ENCODE data around the gene DHX9. TPM values are rescaled to one million over a fixed set of nuclear protein-coding genes. Genes with fewer than 3 reads are reported as not detected.
"Not testable (repeated sequence)": the region's sequence is repeated elsewhere in the genome, so short reads cannot be mapped to it uniquely, and the experiment has no call there.

DHX9 gene
- total RNA-seq, 2 donors from 2014 or later: 94.6 to 98.4 TPM

- DNase-seq: peak in 1 of 2 donors; percentile 27
- peak; percentile 68 to 69 for ATAC-seq (replicated peaks in 1 of 2)
- no peaks in the 10 kb centered on the region for H3K27me3 Mint-ChIP-seq (ENCODE audit: low read depth)
- no peak overlapping the region for H3K4me3 Mint-ChIP-seq
- peak overlapping the region; percentile 87 for H3K27ac Mint-ChIP-seq
- H3K4me1 Mint-ChIP-seq (ENCODE audit: low read depth): peaks cover 33% of the 10 kb centered on the region
- H3K36me3 Mint-ChIP-seq (ENCODE audit: insufficient read depth in 2 of 2): peaks cover 22 to 84% of the 10 kb centered on the region in 2 donors
- no peaks in the 10 kb centered on the region for H3K9me3 Mint-ChIP-seq
Observed at GRCh38 chr1:182877842-182878241, 38.7 kb downstream of the DHX9 start.

- Mint-ChIP-seq H3K9me3 (peaks cover 0 to 2% of the 10 kb centered on the region in 2 donors), H3K36me3 (ENCODE audit: insufficient read depth in 2 of 2) (peaks cover 24 to 70% of the 10 kb centered on the region in 2 donors), H3K27ac (no peak overlapping the region), H3K27me3 (ENCODE audit: low read depth) (no peaks in the 10 kb centered on the region), H3K4me1 (ENCODE audit: low read depth) (peaks cover 18% of the 10 kb centered on the region), H3K4me3 (no peak overlapping the region)
- DNase-seq (no peak), ATAC-seq (replicated peaks in 1 of 2) (no peak)
Observed at GRCh38 chr1:182884872-182885271, 45.7 kb downstream of the DHX9 start.

DNA sequence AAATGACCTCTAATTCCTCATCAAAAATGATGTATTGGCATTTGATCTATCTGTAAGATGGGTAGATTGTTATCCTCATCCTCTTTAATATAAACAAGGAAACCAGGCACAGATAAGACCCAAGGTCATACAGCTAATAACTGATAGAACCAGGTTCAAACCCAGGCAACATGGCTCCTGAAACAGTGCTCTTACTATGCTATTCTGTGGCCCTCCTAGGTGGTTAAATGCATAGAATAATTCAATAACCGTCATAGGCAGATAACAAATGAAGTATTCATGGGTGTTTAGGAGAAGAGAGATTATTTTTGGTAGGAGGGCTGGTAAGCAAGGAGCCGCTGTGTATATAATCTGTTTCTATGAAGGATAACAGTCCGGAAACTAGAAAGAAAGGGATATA is 46.4 kb downstream of the DHX9 start:
- H3K4me1 Mint-ChIP-seq (ENCODE audit: low read depth): peaks cover 24% of the 10 kb centered on the region
- H3K27ac Mint-ChIP-seq: no peak overlapping the region
- peaks cover 0 to 2% of the 10 kb centered on the region in 2 donors for H3K9me3 Mint-ChIP-seq
- ATAC-seq (replicated peaks in 1 of 2): no peak
- H3K27me3 Mint-ChIP-seq (ENCODE audit: low read depth): no peaks in the 10 kb centered on the region
- no peak for DNase-seq
- H3K4me3 Mint-ChIP-seq: no peak overlapping the region
- H3K36me3 Mint-ChIP-seq (ENCODE audit: insufficient read depth in 2 of 2): peaks cover 24 to 63% of the 10 kb centered on the region in 2 donors

GRCh38 chr1:182886985-182887384 is 47.8 kb downstream of the DHX9 start:
- no peak for DNase-seq
- Mint-ChIP-seq H3K36me3 (ENCODE audit: insufficient read depth in 2 of 2) (peaks cover 24 to 49% of the 10 kb centered on the region in 2 donors), H3K9me3 (peaks cover 0 to 2% of the 10 kb centered on the region in 2 donors), H3K4me1 (ENCODE audit: low read depth) (peaks cover 24% of the 10 kb centered on the region), H3K4me3 (no peak overlapping the region), H3K27me3 (ENCODE audit: low read depth) (no peaks in the 10 kb centered on the region), H3K27ac (no peak overlapping the region)
- no peak for ATAC-seq (replicated peaks in 1 of 2)

- no peaks in the 10 kb centered on the region for H3K27me3 Mint-ChIP-seq (ENCODE audit: low read depth)
Observed at GRCh38 chr1:182888736-182889531, 49.8 kb downstream of the DHX9 start.

DNA sequence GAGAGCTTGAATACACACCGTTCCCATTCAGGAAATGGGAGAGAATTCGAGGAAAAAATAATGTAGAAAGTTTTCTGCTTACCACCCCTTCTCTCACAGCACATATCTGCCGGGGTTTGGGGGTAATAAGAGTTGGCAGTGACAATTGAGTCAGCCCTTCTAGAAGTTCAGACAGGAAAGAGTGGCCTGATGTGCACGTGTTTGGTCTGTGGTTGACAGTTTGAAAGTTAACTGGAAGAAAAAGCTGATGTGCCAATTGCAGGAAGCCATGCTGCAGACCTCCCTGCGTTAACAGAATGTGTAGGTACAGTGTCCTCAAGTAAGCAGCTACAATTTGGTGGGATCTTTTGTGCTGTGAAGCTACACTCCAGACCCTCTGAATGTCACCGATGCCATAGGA is 50.9 kb downstream of the DHX9 start:
- ATAC-seq (replicated peaks in 1 of 2) (peak; percentile 73 to 76), DNase-seq (peak; percentile 24 to 32)
- Mint-ChIP-seq H3K4me3 (no peak overlapping the region), H3K27ac (no peak overlapping the region), H3K9me3 (peaks cover 2 to 10% of the 10 kb centered on the region in 2 donors), H3K4me1 (ENCODE audit: low read depth) (peaks cover 30% of the 10 kb centered on the region), H3K36me3 (ENCODE audit: insufficient read depth in 2 of 2) (peaks cover 25 to 37% of the 10 kb centered on the region in 2 donors), H3K27me3 (ENCODE audit: low read depth) (no peaks in the 10 kb centered on the region)

More at GRCh38 chr1:182888736-182889531, 49.8 kb downstream of the DHX9 start:
- Mint-ChIP-seq H3K9me3 (peaks cover 2 to 3% of the 10 kb centered on the region in 2 donors), H3K36me3 (ENCODE audit: insufficient read depth in 2 of 2) (peaks cover 24 to 37% of the 10 kb centered on the region in 2 donors), H3K4me3 (no peak overlapping the region), H3K27ac (peak overlapping the region; percentile 21), H3K4me1 (ENCODE audit: low read depth) (peaks cover 30% of the 10 kb centered on the region)
- ATAC-seq (replicated peaks in 1 of 2): no peak
- DNase-seq: no peak

DNA sequence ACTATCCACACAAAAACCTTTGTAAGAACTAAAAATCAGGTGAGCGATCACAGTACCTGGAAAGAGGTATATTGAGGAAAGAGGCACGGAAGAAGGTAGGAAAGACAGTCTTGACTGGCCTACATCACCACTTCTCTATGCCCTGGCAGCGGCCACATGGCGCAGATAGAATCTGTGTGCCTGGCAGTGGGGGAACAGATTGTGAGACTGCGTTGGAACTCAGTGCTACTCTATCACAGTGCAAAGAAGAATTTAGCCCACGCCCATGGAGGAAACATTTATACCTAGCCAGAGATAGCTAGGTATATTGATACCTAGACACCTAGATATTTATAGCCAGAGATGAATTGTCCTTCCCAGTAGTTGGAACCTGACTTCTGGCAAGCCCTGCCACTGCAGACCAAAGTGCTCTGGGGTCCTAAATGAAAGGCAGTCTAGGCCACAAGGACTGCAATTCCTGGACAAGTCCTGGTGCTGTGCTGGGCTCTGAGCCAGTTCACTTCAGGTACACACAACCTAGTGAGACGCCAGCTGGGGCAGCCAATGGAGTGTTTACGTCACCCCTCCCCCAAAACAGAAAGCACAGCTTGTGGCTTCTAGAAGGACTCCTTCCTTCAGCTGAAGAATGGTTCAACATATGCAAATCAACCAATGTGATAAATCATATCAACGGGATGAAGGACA is 51.9 kb downstream of the DHX9 start:
- H3K9me3 Mint-ChIP-seq: peaks cover 0 to 10% of the 10 kb centered on the region in 2 donors
- H3K36me3 Mint-ChIP-seq (ENCODE audit: insufficient read depth in 2 of 2): peaks cover 18 to 29% of the 10 kb centered on the region in 2 donors
- peaks cover 25% of the 10 kb centered on the region for H3K4me1 Mint-ChIP-seq (ENCODE audit: low read depth)
- H3K4me3 Mint-ChIP-seq: no peak overlapping the region
- H3K27ac Mint-ChIP-seq: no peak overlapping the region
- no peaks in the 10 kb centered on the region for H3K27me3 Mint-ChIP-seq (ENCODE audit: low read depth)
- no peak for ATAC-seq (replicated peaks in 1 of 2)
- DNase-seq: no peak

DNA sequence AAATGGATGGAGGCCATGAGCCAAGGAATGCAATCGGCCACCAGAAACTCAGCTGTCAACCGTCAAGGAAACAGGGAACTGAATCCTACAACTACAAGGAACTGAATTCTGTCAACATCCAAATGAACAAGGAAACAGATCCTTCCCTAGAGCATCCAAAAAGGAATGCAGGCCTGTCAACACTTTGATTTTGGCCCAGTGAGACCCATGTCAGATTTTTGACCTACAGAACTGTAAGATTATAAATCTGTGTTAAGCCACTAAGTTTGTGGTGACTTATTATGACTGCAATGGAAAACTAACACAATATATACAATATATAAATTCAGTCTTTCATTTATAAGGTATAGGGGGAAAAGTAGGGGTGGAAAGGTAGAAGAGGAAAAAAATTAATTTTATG is 58.5 kb downstream of the DHX9 start:
- Mint-ChIP-seq H3K4me3 (no peak overlapping the region), H3K4me1 (ENCODE audit: low read depth) (peaks cover 6% of the 10 kb centered on the region), H3K36me3 (ENCODE audit: insufficient read depth in 2 of 2) (peaks cover 5 to 7% of the 10 kb centered on the region in 2 donors), H3K27ac (no peak overlapping the region), H3K9me3 (peaks cover 0 to 10% of the 10 kb centered on the region in 2 donors), H3K27me3 (ENCODE audit: low read depth) (no peaks in the 10 kb centered on the region)
- DNase-seq (no peak), ATAC-seq (replicated peaks in 1 of 2) (no peak)

GRCh38 chr1:182901946-182902345 is 62.8 kb downstream of the DHX9 start:
- H3K9me3 Mint-ChIP-seq; ATAC-seq (replicated peaks in 1 of 2); H3K36me3 Mint-ChIP-seq (ENCODE audit: insufficient read depth in 2 of 2); H3K4me3 Mint-ChIP-seq; DNase-seq; H3K27me3 Mint-ChIP-seq (ENCODE audit: low read depth); H3K4me1 Mint-ChIP-seq (ENCODE audit: low read depth); H3K27ac Mint-ChIP-seq: not testable (repeated sequence)

DNA sequence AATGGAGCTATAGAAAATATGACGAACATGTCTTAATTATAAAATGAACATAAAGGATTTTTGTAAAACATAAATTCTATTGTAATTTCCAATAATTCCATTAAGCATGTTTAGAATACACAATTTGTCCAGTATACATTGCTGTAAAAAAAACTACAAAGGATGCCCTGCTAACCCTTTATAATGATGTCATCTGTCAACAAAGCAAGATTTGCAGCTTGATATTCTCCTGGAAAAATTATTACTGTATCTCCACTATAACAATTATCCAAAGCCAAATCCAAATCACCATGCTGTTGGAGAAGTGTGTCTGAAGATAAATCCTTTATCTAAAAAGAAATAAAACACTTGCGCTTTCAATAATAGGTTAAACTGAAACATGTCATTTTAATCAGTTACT is 66.2 kb downstream of the DHX9 start:
- Mint-ChIP-seq H3K27ac (no peak overlapping the region), H3K27me3 (ENCODE audit: low read depth) (peaks cover 8% of the 10 kb centered on the region), H3K4me3 (no peak overlapping the region), H3K4me1 (ENCODE audit: low read depth) (no peaks in the 10 kb centered on the region), H3K9me3 (no peaks in the 10 kb centered on the region), H3K36me3 (ENCODE audit: insufficient read depth in 2 of 2) (no peaks in the 10 kb centered on the region)
- ATAC-seq (replicated peaks in 1 of 2): no peak
- DNase-seq: no peak

- ATAC-seq (replicated peaks in 1 of 2): no peak
- H3K4me3 Mint-ChIP-seq: no peak overlapping the region
- no peaks in the 10 kb centered on the region for H3K4me1 Mint-ChIP-seq (ENCODE audit: low read depth)
- H3K36me3 Mint-ChIP-seq (ENCODE audit: insufficient read depth in 2 of 2): no peaks in the 10 kb centered on the region
- no peak overlapping the region for H3K27ac Mint-ChIP-seq
- H3K27me3 Mint-ChIP-seq (ENCODE audit: low read depth): peaks cover 8% of the 10 kb centered on the region
- no peaks in the 10 kb centered on the region for H3K9me3 Mint-ChIP-seq
- no peak for DNase-seq
Observed at GRCh38 chr1:182909578-182909977, 70.4 kb downstream of the DHX9 start.

DNA sequence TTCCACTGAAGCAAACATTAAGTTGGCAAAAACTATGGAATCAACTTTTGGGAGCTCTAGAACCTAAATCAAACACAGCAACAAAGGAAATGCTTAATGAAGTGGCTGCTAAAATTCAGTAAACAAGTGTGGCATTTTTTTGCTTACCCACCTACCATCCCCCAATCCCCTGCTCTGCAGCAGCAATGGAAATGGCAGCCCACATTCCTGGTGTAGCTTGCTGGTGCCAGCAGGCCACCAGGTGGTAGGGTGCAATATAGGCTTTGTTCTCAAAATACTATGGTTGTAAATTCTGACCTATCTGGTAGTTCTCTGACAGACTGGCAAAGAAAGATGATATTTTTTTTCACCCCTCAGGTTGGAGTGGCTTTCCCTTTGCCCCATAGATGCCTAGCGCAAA is 71.0 kb downstream of the DHX9 start:
- no peaks in the 10 kb centered on the region for H3K36me3 Mint-ChIP-seq (ENCODE audit: insufficient read depth in 2 of 2)
- no peak overlapping the region for H3K4me3 Mint-ChIP-seq
- DNase-seq (no peak), ATAC-seq (replicated peaks in 1 of 2) (no peak)
- no peaks in the 10 kb centered on the region for H3K9me3 Mint-ChIP-seq
- H3K27ac Mint-ChIP-seq: no peak overlapping the region
- peaks cover 8% of the 10 kb centered on the region for H3K27me3 Mint-ChIP-seq (ENCODE audit: low read depth)
- H3K4me1 Mint-ChIP-seq (ENCODE audit: low read depth): no peaks in the 10 kb centered on the region

DNA sequence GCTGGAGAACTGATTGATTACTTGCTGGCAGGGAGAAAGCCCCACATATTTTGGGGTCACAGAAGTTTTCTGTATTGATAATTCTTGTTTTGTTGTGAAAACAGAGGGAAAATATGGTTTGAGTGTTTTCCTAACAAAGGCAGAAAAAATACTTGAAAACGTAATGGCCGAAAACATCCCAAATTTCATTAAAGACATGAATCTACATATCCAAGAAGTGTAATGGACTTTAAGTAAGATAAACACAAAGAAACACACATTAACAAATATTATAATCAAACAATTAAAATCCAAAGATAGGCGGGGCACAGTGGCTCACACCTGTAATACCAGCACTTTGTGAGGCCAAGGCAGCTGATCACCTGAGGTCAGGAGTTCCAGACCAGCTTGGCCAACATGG is 74.3 kb downstream of the DHX9 start:
- H3K4me1 Mint-ChIP-seq (ENCODE audit: low read depth): no peaks in the 10 kb centered on the region
- DNase-seq (no peak), ATAC-seq (replicated peaks in 1 of 2) (no peak)
- no peaks in the 10 kb centered on the region for H3K9me3 Mint-ChIP-seq
- H3K27ac Mint-ChIP-seq: no peak overlapping the region
- H3K36me3 Mint-ChIP-seq (ENCODE audit: insufficient read depth in 2 of 2): peaks cover 0 to 2% of the 10 kb centered on the region in 2 donors
- H3K4me3 Mint-ChIP-seq: no peak overlapping the region
- peaks cover 20% of the 10 kb centered on the region for H3K27me3 Mint-ChIP-seq (ENCODE audit: low read depth)
